ENCODE data around the gene NCAM1. TPM values are rescaled to one million over a fixed set of nuclear protein-coding genes. Genes with fewer than 3 reads are reported as not detected.

The NCAM1 gene
- total RNA-seq, 1 experiment from 2014 or later, result not detected

DNA sequence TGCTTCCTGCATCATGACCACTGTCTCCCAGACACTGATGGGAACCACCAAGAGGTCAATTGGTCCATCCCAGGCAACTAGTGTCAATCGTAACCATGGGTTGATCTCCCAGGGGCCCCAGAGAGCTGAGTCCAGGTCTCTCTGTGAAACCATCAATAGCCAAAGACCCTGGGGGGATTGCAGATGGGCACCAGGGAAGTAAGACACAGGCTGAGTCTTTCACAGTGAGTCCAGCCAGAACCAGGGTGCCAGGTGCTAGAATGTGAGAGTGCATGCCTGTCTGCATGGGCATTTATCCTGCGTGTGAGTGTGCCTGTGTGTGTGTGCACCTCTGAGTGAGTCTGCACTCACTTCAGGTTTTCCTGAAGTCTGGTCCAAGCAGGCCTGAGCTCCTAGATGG lies 307.9 kb downstream of the NCAM1 start:
- TF ChIP-seq EZH2 (IDR thresholded peaks at IDR 0.05; ENCODE audit: low read length, unreplicated experiment) (no peak), EZH2phosphoT487 (IDR thresholded peaks at IDR 0.05; ENCODE audit: borderline replicate concordance, low read length) (no peak), CTCF (conservative IDR thresholded peaks at IDR 0.05; ENCODE audit: low read depth, low read length) (no peak)
- H3K4me3 ChIP-seq (ENCODE audit: low read length), result no peak overlapping the region
- H3K27ac ChIP-seq (ENCODE audit: low read length), result no peak overlapping the region
- no peaks in the 10 kb centered on the region for H3K4me1 ChIP-seq (ENCODE audit: insufficient read depth, low read length)
- H2AFZ ChIP-seq (ENCODE audit: low read length), result no peak overlapping the region
- H3K9me2 ChIP-seq (replicated peaks; ENCODE audit: low read length), result no peaks in the 10 kb centered on the region
- no peaks in the 10 kb centered on the region for H3K9me3 ChIP-seq (ENCODE audit: low read length)
- H3K36me3 ChIP-seq (ENCODE audit: low read depth, low read length), result no peaks in the 10 kb centered on the region
- ChIA-PET CTCF (no interaction called here), POLR2A (ENCODE audit: unreplicated experiment) (no interaction called here)
- no peaks in the 10 kb centered on the region for H4K20me1 ChIP-seq (ENCODE audit: low read length)
- H3K9ac ChIP-seq (ENCODE audit: low read length), result no peak overlapping the region
- DNase-seq, result no peak
- peaks cover 17% of the 10 kb centered on the region; the same call in 1 of the 2 replicates for H3K27me3 ChIP-seq (ENCODE audit: low read length)
- no peak for ATAC-seq
- H3K4me2 ChIP-seq (ENCODE audit: low read length), result no peak overlapping the region
- intact Hi-C loops (cut with micrococcal nuclease), result no loop called here
- no TSS peak for BruUV-seq (replicated peaks)
- no peaks in the 10 kb centered on the region for H3F3A ChIP-seq (ENCODE audit: low read length, unreplicated experiment)
- no peaks in the 10 kb centered on the region for H3K79me2 ChIP-seq (ENCODE audit: low read length)

DNA sequence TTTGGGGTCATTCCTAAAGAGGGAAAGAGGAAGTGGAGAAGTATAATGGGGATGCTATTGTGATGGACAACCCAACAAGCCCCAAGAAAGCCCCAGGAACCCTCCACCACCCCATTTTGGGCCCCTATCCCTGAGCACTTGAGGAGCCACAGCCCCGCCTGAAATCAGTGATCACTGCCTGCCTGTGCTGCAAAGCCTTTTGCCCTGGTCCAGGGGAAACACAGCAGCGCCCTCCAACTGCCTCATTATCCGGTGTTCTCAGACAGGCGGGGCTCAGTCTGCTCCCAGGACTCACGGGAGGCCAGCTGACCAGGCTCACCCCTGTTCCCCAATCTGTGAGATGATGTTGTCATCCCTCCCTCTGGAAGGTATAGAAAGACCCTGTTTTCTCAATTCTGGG lies 308.4 kb downstream of the NCAM1 start:
- TF ChIP-seq EZH2phosphoT487 (IDR thresholded peaks at IDR 0.05; ENCODE audit: borderline replicate concordance, low read length) (no peak), CTCF (conservative IDR thresholded peaks at IDR 0.05; ENCODE audit: low read depth, low read length) (no peak), EZH2 (IDR thresholded peaks at IDR 0.05; ENCODE audit: low read length, unreplicated experiment) (no peak)
- no peaks in the 10 kb centered on the region for H3K4me1 ChIP-seq (ENCODE audit: insufficient read depth, low read length)
- no peaks in the 10 kb centered on the region for H3K9me3 ChIP-seq (ENCODE audit: low read length)
- no TSS peak for BruUV-seq (replicated peaks)
- no peaks in the 10 kb centered on the region for H3F3A ChIP-seq (ENCODE audit: low read length, unreplicated experiment)
- intact Hi-C loops (cut with micrococcal nuclease), result no loop called here
- H3K79me2 ChIP-seq (ENCODE audit: low read length), result no peaks in the 10 kb centered on the region
- ChIA-PET CTCF (no interaction called here), POLR2A (ENCODE audit: unreplicated experiment) (no interaction called here)
- no peak for DNase-seq
- no peak overlapping the region for H2AFZ ChIP-seq (ENCODE audit: low read length)
- no peaks in the 10 kb centered on the region for H3K9me2 ChIP-seq (replicated peaks; ENCODE audit: low read length)
- no peak for ATAC-seq
- H4K20me1 ChIP-seq (ENCODE audit: low read length), result no peaks in the 10 kb centered on the region
- H3K27ac ChIP-seq (ENCODE audit: low read length), result no peak overlapping the region
- H3K9ac ChIP-seq (ENCODE audit: low read length), result no peak overlapping the region
- no peak overlapping the region for H3K4me3 ChIP-seq (ENCODE audit: low read length)
- no peak overlapping the region for H3K4me2 ChIP-seq (ENCODE audit: low read length)
- H3K36me3 ChIP-seq (ENCODE audit: low read depth, low read length), result no peaks in the 10 kb centered on the region
- H3K27me3 ChIP-seq (ENCODE audit: low read length), result peaks cover 17% of the 10 kb centered on the region; the same call in 1 of the 2 replicates

- peaks cover 20% of the 10 kb centered on the region for H3K27me3 ChIP-seq (ENCODE audit: low read length)
- H3K4me1 ChIP-seq (ENCODE audit: insufficient read depth, low read length), result no peaks in the 10 kb centered on the region
- no peak overlapping the region for H3K27ac ChIP-seq (ENCODE audit: low read length)
- no peaks in the 10 kb centered on the region for H3K9me2 ChIP-seq (replicated peaks; ENCODE audit: low read length)
- H3K9ac ChIP-seq (ENCODE audit: low read length), result no peak overlapping the region
- BruUV-seq (replicated peaks), result no TSS peak
- no peaks in the 10 kb centered on the region for H3F3A ChIP-seq (ENCODE audit: low read length, unreplicated experiment)
- intact Hi-C loops (cut with micrococcal nuclease), result no loop called here
- ATAC-seq (no peak), DNase-seq (no peak)
- no peaks in the 10 kb centered on the region for H3K9me3 ChIP-seq (ENCODE audit: low read length)
- no peak overlapping the region for H3K4me3 ChIP-seq (ENCODE audit: low read length)
- H4K20me1 ChIP-seq (ENCODE audit: low read length), result no peaks in the 10 kb centered on the region
- no peaks in the 10 kb centered on the region for H3K36me3 ChIP-seq (ENCODE audit: low read depth, low read length)
- no peaks in the 10 kb centered on the region for H3K79me2 ChIP-seq (ENCODE audit: low read length)
- POLR2A ChIA-PET (ENCODE audit: unreplicated experiment), result no interaction called here
- H3K4me2 ChIP-seq (ENCODE audit: low read length), result no peak overlapping the region
- TF ChIP-seq CTCF (conservative IDR thresholded peaks at IDR 0.05; ENCODE audit: low read depth, low read length) (no peak), EZH2phosphoT487 (IDR thresholded peaks at IDR 0.05; ENCODE audit: borderline replicate concordance, low read length) (no peak), EZH2 (IDR thresholded peaks at IDR 0.05; ENCODE audit: low read length, unreplicated experiment) (no peak)
- H2AFZ ChIP-seq (ENCODE audit: low read length), result no peak overlapping the region
- CTCF ChIA-PET, result no interaction called here
These were observed 308.9 kb downstream of the NCAM1 start for GRCh38 chr11:113270080-113270479.

Data from PC-3 (cell line).